ENCODE data around the gene DPP6. TPM values are rescaled to one million over a fixed set of nuclear protein-coding genes. Genes with fewer than 3 reads are reported as not detected.

The DPP6 gene
- total and polyA plus RNA-seq, 12 donors: 0.07 to 2.1 (median 0.16) TPM; not detected in 4

GRCh38 chr7:154864523-154864891 is 812.3 kb downstream of the DPP6 start:
- DNase-seq (no peak), ATAC-seq (no peak)
- Histone ChIP-seq H3K4me1 (no peaks in the 10 kb centered on the region), H3K9me3 (no peaks in the 10 kb centered on the region), H3K27ac (no peak overlapping the region), H3K27me3 (peaks cover 0 to 59% (median 26%) of the 10 kb centered on the region in 7 donors), H3K4me3 (no peak overlapping the region), H3K36me3 (no peaks in the 10 kb centered on the region)
- WGBS, 2 donors: 92 to 93% methylated on average over 6 of the region's 6 CpGs
- intact Hi-C loops (cut with DNase I): no loop called here
- no peak for TF ChIP-seq CTCF (IDR thresholded peaks at IDR 0.05)

- peaks cover 0 to 62% (median 29%) of the 10 kb centered on the region in 7 donors for H3K27me3 ChIP-seq
- intact Hi-C loops (cut with DNase I): no loop called here
- no peak overlapping the region for H3K4me3 ChIP-seq
- no peak for ATAC-seq
- H3K27ac ChIP-seq: no peak overlapping the region
- H3K36me3 ChIP-seq: no peaks in the 10 kb centered on the region
- H3K9me3 ChIP-seq: no peaks in the 10 kb centered on the region
- no peak for DNase-seq
- no peaks in the 10 kb centered on the region for H3K4me1 ChIP-seq
- 88 to 91% methylated on average over 14 of the region's 14 CpGs for WGBS, 2 donors
- no peak for TF ChIP-seq CTCF (IDR thresholded peaks at IDR 0.05)
Observed at GRCh38 chr7:154865984-154866685, 813.9 kb downstream of the DPP6 start.

GRCh38 chr7:154867068-154867467 is 814.9 kb downstream of the DPP6 start:
- Histone ChIP-seq H3K27ac (no peak overlapping the region), H3K36me3 (no peaks in the 10 kb centered on the region), H3K27me3 (peaks cover 0 to 67% (median 29%) of the 10 kb centered on the region in 7 donors), H3K9me3 (no peaks in the 10 kb centered on the region), H3K4me3 (no peak overlapping the region), H3K4me1 (no peaks in the 10 kb centered on the region)
- WGBS, 2 donors: 51 to 57% methylated on average over 10 of the region's 10 CpGs
- ATAC-seq: no peak
- TF ChIP-seq CTCF (IDR thresholded peaks at IDR 0.05): no peak
- intact Hi-C loops (cut with DNase I): no loop called here
- DNase-seq: no peak

GRCh38 chr7:154868921-154869320 is 816.7 kb downstream of the DPP6 start:
- Histone ChIP-seq H3K27me3 (peaks cover 0 to 62% (median 31%) of the 10 kb centered on the region in 7 donors), H3K9me3 (no peaks in the 10 kb centered on the region), H3K4me3 (no peak overlapping the region), H3K4me1 (no peaks in the 10 kb centered on the region), H3K27ac (no peak overlapping the region), H3K36me3 (no peaks in the 10 kb centered on the region)
- intact Hi-C loops (cut with DNase I): no loop called here
- ATAC-seq: no peak
- WGBS, 2 donors: 3 to 8% methylated on average over 11 of the region's 11 CpGs
- no peak for DNase-seq
- no peak for TF ChIP-seq CTCF (IDR thresholded peaks at IDR 0.05)
